NK-92 (cell line): ENCODE results near the gene PTPRE.

Source experiments
- DNase-seq: peaks from one replicate; lab custom pipeline; 2025; ENCODE audit not compliant: unreplicated experiment; lab: John Stamatoyannopoulos, UW

PTPRE gene

DNA sequence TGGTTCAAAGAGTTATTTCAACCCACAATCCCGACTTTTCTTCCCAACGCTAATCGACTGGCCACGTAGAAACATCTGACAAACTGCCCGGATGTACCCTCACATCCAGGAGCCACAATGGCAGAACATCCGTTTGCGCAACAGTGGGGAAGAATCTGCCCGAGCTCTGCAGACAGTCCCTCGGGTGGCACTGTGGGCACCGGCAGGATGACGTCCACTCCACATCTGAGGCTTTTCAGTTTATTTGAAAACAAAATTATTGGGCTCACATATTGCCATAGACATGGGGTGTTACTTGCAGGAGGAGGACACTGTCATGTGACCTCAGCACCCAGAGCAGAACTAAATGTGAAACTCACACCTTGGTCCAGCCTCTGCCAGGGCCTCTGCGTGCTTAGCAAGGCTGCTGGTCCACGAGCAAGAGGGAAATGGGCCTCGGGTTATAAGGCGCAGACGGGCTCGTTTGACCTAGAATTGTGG lies 135.3 kb downstream of the PTPRE start:
- DNase-seq = no peak

DNA sequence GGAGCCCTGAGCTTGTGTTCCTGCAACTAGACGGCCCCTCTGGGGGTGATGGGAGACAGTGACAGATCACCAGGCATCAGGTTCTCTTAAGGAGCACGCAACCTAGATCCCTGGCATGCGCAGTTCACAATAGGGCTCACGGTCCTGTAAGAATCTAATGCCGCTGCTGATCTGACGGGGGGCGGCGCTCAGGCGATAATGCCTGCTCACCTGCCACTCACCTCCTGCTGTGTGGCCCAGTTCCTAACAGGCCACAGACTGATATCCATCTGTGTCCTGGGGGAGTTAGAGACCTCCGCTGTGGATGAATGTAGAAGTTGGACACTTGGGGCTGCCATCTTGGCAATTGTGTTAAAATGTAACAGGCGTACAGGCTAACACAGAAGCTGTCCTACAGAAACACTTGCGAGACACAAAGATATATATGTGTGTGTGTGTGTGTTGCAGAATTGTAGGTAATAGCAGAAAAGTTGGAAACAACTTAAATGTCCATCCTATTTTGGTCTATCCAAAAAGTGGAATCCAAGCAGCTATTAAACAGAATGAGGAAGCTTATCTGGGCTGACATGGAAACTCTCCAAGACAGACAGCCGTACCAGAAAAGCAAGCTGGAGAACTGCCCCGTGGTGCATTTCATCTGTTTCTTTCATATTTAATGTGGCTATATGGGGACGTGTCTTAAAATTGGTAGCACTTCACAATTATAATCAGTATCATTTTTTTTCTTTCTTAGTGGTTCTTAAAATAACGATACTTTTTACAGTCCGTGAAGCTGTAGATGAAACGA lies 136.5 kb downstream of the PTPRE start:
- no peak for DNase-seq

DNA sequence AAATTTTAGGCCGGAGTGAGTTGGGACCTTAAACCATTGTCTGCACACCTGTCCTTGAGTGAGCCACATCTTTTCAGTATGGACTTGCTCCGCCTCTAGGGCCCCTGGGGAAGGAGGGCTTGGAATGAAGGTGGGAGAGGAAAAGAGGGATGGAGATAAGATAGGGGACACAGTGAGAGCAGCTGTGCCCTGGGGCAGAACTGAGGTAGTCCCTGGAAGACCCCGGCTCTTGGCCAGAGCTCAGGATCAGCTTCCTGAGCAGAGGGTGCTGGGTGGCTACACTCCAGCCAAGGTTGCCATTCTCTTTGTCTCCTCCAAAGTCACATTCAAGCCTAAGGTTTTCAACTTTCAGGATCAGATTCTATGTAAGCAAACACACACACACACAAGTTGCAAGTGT lies 137.3 kb downstream of the PTPRE start:
- no peak for DNase-seq

DNA sequence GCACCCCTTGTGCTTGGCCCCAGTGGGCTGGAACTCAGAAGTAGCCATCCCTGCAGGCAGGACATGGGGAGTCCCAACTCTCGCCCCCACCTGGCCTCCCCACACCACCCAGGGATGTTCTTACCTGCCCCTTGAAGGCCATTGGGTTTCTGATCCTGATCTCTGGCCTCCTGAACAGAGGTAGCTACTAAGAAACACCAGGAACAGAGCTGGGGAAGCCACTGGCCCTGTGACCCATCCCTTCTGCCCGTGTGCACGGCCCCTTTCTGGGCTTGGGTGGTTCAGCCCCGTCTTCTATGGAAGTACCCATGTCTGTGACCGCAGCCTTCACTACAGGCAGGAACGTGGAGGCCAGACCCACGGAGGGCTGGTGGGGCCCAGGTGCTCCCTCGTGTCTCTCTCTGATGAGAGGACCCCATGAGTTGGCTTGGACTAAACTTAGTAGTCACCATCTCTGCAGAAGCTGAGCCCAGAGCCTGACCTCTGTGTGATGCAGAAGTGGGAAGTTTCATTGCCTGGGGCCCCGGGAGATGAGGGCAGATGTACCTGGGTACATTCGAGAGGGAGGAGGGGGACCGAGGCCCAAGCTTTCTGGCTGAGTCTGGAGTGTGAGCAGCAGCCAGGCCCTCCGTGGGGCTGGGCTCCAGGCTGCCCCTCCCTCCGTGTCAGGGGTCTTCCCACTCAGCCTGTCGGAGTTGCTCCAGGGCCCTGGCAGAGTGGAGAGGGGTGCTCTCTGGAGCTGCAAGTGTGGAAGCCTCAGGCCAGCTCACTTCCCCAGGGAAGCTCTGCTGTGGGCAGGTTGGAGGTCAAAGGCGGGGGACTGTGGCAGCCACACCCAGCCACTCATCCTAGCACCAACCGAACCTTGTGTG lies 138.3 kb downstream of the PTPRE start:
- DNase-seq = no peak

DNA sequence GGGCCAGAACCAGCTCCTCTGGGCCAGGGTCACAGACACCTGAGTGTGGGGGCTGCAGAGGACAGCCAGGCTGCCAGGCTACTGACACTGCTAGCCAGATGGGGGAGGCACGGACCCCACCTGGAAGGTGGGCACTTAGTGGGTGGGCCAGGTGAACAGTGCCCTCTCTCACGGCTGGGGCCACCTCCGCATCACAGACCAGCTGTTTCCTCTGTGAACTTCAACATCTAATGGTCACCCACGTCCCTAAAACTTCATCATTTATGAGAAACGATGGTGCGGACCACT lies 138.9 kb downstream of the PTPRE start:
- DNase-seq = no peak

DNA sequence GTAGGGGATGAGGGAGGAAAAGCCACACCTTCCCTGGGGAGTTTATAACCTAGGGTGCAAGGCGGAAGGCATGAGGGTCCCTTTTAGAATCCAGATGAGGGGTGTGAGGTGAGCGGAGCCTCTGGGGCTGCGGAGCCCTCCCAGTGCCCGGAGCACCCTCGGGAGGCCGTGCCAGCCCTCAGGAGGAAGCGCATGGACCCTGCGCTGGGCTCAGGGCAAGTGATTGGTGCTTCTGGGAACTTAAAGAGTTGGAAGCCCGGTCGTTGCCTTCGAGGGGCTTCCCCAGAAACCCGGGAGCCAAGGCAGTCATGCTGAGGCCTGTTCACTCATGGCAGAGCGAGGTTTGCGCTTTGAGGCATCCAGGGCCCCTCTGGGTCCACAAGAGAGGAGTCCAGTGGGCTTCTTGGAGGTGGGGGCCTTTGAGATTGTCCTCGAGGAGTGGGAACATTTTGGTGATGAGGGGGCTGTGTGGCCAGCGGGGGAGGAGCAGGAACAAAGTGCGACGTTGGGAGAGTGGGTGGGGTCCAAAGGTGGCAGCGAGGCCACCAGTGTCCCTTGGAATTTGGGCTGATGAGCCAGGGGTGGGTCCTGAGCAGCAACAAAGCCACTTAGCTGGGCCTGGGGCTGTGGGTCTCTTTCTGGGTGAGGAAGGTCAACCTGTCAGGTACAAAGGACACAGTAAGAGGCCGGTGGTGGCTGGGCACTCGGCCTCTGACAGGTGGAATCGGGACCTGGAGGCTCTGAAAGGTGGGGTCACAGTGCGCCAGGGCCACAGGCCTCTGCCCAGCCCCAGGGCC lies 139.5 kb downstream of the PTPRE start:
- DNase-seq = no peak

DNA sequence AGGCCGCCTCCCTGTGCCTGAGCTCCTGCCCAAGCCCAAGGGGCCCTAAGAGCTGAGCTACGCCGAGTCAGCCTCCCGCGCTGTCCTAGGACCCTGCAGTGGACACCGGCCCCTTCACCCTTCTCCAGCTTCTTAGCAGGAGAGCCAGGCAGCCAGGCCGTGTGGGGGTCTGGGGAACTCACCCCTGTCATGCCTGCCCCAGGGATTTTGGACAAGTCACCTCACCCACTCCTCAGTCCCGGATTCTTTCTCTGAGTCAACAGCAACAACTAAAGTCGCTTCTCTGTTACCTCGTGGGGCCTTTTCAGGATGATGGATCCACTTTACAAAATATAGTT lies 140.0 kb downstream of the PTPRE start:
- no peak for DNase-seq

DNA sequence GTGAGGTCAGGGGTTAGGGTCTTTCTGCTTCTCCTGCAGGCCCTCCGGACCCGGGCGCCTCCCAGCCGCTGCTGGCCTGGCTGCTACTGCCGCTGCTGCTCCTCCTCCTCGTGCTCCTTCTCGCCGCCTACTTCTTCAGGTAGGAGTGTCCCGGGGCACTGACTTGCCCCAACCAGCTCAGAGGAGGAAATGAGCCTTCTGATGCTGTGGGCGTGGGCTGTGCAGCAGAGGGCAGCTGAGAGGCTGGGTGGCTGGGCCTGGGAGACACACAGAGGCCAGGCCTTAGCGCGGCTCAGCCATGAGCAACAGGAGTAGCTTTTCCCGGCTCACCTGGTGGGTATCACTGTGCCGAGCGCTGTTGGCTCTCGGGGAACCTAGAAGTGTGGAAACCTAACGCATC lies 140.4 kb downstream of the PTPRE start:
- no peak for DNase-seq

DNA sequence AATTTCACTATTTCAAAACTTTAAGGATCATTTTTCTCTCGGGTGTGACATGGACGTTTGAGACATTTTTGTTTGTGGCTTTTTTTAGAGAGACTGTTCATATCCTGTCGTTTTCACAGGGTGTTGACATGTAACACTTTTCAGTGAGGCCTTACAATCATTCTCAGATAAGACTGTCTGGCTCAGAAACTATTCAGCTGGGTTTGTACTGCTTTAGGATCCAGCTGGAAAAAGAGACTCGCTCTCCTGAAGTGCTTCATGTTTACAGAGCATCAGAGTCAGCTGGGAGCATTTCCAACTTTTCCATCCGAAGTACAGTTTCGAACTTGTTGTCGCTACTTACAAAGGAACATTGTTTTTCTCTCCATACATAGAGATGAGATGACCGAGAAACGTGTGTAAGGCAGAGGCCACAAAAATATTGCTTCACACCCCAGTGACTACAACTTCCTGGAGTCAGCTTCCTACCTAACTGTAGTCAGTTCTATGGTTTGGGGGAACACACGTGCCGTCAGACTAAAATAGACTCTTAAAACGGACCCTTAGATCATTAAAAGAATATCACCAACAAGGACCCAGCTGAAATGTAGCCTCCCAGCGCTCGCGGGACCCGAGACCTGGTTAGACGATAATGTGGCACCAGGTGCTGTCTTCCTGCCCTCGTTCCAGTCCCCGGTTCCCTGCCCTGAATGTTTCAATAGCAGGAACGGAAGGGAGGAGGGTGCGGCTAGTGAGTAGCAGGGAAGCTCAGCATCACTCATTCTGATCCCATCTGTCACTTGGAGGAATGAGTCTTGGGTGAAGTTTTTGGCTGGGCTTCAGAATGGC lies 141.3 kb downstream of the PTPRE start:
- no peak for DNase-seq

DNA sequence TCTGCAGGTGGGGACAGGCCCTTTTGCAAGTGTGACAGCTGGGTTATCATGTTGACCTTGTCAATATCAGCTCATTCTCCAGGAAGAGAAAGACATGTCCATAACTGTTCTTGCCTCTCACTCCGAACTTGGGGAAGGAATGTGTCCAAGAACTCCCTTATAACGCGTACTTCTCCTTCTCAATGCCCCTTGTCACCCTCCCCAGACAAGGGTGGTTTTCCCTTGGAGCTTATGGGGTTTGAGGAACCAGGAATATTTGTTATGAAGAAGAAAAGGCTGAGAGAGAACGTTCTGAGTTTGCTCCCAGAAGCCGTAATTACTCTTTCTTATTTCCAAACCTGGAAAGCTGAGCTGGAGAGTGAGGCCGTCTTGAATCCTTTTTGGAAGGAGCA lies 141.9 kb downstream of the PTPRE start:
- no peak for DNase-seq

DNA sequence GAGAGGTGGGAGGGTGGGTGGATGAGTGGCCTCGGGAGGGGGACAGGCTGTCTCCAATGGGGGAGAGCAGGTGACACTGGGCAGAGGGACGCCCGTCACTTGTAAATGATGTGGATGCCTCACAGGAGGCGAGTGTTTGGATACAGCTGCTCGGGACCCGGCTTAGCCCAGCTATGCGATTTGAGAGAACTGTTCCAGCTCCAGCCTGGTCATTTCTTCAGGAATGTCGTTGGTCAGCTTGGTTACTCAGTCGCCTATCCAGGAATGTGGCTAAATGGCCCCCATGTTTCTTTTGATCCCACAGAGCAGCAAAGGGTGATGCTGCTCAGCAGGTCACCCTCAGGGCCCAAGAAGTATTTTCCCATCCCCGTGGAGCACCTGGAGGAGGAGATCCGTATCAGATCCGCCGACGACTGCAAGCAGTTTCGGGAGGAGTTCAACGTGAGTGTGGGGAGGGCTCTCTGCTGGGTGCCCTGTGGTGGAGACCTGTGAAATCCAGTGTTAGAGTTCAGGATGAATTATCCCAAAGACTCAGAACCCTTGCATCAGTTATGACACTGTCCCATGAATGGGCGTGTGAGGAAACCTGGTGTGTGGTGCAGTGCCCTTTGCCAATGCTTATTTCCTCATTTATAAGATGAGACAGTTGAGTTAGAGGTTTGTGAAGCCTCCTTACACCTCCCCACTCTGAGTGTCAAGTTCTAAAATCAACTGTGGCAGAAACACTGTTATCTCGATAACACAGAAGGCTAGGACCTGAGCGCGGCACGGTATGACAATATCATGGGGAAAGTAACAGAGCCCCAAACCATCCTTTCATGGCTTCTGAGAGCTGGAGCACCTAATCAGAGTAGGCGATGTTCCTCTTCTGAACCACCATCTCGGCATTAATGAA lies 142.6 kb downstream of the PTPRE start:
- no peak for DNase-seq

DNA sequence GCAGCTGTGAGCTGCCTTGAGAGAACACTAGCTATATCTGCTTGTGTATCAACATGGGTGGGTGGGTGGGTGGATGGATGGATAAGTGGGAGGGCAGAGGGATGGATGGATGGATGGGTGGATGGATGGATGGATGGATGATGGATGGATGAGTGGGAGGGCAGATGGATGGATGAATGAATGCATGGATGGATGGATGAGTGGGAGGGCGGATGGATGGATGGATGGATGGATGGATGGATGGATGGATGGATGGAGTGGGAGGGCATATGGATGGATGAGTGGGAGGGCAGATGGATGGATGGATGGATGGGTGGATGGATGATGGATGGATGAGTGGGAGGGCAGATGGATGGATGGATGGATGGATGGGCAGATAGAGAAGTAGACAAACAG lies 143.2 kb downstream of the PTPRE start:
- no peak for DNase-seq

DNA sequence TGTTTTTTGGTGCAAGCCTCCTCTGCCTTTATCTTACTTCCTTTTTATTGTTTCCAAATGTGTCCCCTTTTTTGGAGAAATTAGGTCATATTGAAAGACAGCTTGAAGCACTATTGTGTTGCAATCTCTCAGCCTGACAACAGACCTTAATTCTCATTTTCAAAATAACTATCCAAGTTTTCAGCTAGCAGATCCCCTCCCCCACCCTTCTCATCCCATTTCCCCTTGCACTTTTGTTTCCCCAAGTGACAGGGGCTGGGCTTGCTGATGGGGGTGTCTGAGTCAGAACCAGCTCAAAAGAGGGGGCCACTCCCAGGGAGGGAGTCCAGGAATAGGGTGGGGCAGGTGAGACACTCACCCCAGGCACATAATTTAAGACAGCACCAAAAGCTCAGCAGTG lies 144.0 kb downstream of the PTPRE start:
- DNase-seq = no peak

DNA sequence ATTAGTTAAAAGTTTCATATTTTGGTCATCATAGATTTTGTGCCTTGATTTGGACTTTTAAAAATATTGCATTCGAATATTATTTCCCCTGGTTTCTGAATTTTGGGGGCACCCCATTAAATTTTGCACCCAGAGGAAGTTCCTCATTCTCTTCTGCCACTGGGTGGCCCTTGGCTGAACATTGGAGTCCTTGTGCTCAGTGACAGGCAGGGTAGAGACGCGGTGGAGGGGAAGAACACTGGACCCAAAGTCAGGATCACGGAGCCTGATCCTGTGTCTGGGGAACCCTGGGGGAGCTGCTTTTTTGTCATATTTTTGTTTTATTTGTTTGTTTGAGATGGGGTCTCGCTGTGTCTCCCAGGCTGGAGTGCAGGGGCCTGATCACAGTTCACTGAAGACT lies 144.6 kb downstream of the PTPRE start:
- no peak for DNase-seq

DNA sequence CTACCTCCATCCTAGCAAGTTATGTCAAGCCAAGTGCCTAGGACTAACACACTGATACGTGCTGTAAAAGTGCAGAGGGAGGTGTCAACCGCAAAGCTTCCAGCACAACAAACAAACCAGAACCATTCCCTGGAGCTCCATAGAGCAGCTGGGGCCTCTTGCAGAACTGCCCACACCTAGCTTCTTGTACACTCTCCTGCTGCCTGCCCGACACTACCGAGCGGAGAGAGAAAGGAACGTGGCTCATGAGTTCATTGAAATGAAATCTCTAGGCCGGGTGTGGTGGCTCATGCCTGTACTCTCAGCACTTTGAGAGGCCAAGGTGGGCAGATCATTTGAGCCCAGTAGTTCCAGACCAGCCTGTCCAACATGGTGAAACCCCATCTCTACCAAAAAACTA lies 145.8 kb downstream of the PTPRE start:
- DNase-seq = no peak

DNA sequence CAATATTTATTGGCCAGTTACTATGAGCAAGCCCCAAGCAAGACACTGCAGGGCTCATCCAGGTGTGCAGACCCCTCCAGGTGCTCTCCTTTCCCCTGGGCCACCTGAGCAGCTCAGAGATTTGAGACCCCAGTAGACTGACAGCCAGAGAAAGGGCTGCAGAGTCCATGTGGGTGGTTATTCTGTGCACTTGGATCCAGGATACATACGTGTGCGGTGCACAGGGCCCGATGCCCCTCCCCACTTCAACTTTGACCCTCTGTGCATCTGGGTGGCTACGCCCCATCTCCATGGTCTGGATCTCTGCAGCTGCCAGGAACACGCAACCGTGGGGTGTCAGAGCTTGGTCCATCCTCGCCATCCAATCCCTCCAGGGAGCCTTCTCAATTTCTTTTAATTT lies 146.5 kb downstream of the PTPRE start:
- no peak for DNase-seq

DNA sequence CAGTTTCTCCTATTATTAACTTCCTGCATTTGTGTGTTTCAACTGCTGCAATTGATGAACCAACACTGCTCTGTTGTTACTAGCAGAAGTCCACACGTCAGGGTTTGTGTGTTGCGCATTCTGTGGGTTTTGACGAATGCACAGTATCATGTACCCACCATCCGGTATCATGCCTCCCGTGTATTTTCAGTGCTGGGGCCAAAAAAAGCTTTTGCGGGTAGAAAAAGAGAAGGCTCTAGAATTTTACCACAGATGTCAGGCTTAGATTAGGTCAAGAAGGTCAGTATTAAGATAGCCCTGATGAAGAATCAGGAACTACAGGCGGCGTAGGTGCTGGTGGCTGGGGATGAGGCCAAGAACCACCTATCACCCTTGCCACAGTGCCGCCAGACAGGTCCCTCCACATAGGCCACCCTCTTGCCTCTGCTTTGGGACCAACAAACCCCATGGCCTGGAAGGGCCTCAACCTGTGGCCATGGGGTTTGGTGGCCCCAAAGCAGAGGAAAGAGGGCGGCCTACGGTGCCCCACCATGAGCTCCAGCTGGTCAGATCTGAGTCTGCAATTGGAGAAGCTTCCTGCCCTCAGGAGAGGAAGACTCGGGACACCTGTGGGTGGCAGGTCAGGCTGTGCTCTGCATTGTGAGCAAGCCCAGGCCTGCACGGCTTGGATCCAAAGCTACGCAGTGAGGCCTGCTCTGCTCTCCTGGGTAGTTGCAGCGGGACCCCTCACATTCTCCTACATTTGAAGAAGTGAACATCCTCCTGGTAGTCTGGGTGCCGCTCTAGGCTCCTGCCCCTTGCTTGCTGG lies 147.5 kb downstream of the PTPRE start:
- no peak for DNase-seq

DNA sequence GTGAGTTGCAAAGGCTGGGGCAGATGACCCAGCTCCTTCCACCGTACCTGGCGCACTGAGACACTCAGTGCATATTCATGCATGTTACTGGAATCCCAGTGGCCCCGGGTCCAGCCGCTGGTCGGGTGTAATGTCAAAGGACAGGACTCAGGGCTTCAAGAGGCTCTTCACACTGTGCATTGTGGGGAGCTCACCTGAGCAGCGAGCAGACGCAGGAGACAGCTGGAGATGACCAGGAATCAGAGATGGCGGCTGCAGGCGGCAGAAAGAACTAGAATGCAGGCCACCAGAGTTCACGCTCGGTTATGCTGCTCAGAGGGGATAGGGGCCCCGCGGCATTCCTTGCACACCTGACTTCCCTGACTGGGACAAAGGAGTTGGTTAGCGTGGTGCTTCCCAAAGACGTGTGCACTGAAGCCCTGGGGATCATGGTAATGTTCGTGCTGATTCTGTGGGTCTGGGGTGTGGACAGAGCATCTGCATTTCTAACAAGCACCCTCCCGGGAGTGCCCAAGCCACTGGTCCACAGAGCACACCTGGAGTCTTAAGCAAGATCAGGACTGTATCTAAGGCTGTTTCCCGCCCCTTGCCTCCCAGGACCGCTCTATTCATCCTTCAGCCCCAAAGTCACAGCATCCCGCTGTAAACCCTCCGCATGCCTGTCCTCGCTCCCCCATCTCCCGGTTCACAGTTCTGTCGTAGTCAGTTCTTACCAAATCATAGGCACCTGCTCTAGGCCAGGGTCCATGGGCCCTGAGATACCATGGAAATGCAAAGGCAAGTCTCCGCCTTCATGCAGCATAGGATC lies 148.4 kb downstream of the PTPRE start:
- no peak for DNase-seq
